Activated CD8-positive, alpha-beta memory T cell treated with anti-CD3 and anti-CD28 coated beads for 24 hours (primary cell): ENCODE measurements around the gene ARMC9.

Experiments
- DNase-seq: peaks from one replicate; pipeline ENCODE4 v3.0.0-alpha.2; 2020

ARMC9 gene

DNA sequence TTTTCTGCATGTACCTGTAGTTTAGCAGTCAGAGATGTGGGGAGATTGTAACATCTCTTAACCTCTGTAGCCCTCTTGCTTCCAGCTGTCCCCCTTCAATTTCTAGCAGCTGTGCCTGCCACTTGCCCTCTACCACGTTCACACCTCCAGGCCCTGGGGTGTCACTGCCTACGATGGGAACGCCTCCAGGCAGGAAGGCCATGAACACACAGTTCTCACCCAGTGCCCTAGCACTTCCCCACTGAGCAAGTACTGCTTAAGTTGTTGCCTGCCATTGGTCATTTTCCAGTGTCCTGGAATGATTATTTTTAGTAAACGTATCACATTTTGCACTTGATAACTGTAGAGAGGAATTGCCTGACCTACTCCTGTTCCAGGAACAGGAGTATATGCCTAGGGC, 120.0 kb downstream of the ARMC9 start:
- no peak for DNase-seq

DNA sequence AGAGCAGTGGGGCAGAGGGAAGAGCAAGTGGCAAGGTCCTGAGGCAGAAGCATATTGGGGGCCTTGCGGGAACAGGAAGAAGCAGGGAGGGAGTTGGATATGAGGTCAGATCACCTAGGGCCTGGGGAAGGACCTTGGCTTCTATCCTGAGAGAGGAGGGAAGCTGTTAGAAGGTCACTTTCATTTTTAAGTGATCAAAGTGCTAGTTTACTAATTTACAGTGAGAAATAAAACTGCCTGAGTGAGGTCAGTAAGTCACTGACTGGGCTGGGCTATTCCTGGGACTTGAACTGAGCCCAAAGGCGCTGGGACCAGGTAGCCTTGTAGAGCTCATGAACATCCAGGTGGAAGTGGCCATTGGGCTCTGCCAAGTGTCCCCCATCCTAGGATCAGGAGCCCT, 120.5 kb downstream of the ARMC9 start:
- no peak for DNase-seq

GRCh38 chr2:231319867-231320266, 121.4 kb downstream of the ARMC9 start:
- DNase-seq, result no peak

DNA sequence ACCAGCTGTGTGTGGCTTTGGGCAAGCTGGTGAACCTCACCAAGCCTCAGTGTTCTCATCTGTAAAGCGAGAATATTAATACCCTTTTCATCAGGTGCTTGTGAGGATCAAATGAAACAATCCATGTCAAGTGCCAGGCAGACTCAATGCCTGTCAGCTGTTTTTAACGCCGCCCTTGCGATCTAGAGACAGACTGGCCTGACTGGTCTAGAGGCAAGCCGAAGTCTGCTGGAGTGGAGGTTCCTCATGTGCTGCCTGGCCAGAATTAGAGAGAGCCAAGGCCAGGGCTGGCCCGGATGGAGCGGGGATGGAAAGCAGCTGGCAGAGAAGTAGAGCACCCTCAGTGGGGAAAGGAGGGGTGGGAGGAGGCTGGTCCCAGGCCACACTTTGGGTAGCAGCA, 122.6 kb downstream of the ARMC9 start:
- no peak for DNase-seq

GRCh38 chr2:231321556-231322334, 123.3 kb downstream of the ARMC9 start:
- no peak for DNase-seq

DNA sequence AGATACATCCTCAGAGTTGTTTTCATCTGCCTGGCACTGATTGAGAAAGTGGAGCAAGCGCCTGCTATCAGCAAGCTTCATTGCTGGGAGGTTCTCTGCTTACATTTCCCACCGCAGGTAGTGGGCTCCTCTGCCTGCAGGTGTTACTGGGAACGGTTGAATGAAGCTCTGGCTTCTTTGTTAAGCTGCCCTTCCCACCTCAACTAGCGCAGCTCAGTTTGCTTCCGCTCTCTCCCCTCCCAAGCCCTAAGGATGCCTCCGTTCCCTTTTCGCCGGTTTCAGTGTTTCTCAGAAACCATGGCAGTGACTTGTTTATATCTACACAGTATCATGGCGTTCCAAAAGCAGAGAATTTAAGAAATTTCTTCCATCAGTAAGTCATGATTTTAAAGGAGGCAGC, 124.9 kb downstream of the ARMC9 start:
- DNase-seq, result no peak

DNA sequence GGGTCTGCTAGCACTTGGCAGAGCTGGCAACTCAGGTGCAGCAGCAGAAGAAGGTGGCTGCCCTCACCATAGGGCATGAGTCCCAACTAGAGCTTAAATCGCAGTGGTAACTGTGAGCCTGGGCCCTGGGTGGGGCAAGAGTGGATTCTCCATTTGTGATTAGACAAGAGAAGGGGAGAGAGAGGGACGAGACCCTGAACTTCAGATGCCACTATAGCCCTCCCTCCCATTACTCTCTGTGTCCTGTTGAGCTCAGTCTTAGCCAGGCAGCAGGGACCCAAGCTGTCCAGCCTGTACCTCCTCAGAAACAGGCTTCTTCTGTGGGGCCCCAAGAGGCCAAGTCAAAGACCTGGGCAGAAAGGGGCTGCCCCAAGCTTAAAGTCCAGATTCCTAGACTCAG, 127.4 kb downstream of the ARMC9 start:
- no peak for DNase-seq

DNA sequence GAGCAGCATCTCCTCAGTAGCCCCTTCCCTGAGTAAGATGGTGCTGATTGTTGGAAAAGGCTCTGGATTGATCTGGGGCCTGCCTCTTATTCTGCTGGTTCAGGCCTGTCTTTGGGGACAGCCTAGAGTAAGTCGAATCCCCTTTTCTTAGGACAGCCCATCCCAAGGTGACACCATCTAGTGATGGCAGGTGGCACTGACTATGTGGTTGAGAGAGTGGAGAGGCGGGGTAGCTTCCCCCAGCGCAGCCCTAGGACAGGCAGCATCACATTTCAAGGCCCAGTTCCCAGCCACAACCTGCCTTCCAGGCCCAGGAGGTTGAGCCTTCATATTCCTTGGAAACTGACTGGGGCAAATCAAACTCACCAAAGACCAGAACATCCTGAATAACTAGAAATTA, 128.0 kb downstream of the ARMC9 start:
- no peak for DNase-seq

- DNase-seq, result no peak
Measured at GRCh38 chr2:231330311-231330710, 131.9 kb downstream of the ARMC9 start.

GRCh38 chr2:231331533-231331932, 133.1 kb downstream of the ARMC9 start:
- no peak for DNase-seq

- DNase-seq, result no peak
Measured at GRCh38 chr2:231332388-231332787, 134.0 kb downstream of the ARMC9 start.

DNA sequence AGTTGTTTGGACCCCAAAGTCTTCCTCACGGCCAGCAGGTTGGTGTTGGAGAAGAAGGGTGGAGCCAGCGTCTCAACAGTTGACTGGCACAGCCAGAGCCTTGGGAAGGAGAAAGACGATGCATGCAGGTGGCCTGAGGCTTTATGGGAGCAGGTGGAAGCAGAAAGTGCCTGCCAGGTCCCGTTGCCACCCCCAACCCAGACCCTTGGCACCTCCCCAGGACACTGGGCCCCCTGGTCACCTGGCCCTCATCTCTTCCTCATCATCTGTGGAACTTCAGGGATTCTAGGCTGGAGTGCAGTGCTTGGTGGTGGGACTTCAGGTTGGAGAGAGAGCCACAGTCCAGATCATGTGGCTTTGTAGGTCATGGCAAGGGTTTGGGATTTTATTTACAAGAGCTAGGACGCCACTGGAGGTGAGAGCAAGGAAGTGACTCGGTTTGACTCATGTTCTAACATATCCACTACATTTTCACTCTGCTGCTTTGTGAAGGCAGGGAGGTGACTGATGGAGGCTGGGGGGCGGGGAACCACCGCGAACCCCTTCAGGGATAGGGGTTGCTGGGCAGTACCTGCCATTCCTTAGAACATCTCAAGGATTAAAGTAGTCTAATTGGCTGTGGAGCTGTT, 134.6 kb downstream of the ARMC9 start:
- no peak for DNase-seq

GRCh38 chr2:231334179-231334930, 135.9 kb downstream of the ARMC9 start:
- no peak for DNase-seq

DNA sequence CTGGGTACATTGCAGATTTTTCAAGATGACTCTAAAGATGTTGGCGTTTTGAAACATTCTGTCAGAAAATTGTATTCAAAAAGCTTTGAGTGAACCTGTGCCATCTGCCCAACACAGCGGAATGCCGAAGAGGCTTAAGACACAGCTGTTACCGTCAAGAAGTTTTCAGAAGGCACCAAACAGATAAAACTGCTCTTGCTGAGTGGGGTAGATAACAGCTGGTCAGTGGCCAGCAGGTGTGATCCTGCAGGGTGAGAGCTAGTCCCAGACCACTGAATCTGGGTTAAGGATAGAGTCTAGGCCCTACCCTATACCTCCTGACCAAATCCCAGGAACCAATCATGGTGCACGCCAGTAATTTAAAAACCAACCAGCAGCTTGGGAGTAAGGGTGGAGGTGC, 136.6 kb downstream of the ARMC9 start:
- no peak for DNase-seq

DNA sequence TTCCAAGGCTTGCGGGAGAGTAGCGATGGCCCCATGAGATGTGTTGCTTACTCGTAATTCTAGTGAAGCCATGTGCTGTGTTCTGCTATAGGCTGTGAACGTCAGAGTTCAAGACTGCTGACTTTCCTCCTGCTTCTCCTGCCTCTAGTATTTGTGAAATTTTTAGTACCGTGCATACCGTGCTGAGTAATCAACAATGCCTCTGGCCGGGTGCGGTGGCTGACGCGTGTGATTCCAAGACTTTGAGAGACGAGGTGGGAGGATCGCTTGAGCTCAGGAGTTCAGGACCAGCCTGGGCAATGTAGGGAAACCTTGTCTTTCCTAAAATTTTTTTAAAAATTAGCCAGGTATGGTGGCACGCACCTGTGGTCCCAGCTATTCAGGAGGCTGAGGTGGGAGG, 137.2 kb downstream of the ARMC9 start:
- no peak for DNase-seq

DNA sequence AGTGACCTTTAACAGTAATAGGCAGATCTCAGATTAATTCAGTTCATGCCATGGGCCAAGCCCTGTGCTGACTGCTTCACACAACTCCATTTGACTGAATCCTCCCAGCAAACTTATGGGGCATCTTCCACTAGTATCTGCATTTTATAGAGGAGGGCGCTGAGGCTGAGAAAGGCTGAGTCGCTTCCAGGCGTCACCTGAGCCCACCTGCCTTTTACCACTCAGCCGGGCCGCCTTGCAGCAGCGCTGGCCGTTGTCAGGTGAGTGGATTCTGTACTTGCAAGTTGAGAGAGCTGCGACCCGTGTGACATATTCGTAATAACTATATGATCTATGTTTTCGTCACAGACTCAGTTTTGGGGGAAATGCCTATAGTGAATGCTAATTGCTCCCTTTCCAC, 137.8 kb downstream of the ARMC9 start:
- no peak for DNase-seq

DNA sequence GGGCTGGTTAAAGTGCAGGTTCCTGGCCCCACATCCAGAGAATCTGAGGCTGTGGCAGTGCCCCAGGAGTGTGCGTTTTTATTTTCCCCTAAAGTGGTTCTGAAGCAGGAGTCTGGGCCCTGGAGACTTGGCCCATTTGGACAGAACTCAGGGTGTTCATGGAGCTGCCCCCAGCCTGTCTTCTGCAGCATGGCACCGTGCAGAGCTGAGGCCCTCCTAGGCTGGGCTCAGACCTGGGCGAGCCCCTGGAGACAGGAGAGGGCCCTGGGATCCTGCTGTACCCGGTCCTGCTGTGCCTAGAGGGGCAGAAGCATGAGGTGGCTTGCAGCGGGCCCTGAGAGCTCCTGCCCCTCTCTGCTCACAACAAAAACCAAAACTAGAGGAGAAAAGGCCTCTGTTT, 138.3 kb downstream of the ARMC9 start:
- DNase-seq, result no peak

- no peak for DNase-seq
Measured at GRCh38 chr2:231337807-231338759, 139.7 kb downstream of the ARMC9 start.

DNA sequence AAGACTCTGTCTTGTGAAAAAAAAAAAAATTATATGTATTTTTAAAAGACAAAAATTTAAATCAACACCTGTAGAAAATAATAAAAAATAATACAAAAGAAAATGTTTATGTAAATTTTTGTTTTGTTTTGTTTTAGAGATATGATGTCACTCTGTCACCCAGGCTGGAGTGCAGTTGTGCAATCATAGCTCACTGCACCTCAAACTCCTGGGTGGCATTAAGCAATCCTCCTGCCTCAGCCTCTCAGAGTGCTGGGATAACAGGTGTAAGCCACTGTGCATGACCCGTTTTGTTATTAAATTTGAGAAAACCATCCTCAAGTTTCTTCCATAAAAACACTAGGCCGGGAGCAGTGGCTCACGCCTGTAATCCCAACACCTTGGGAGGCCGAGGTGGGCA, 140.9 kb downstream of the ARMC9 start:
- no peak for DNase-seq

DNA sequence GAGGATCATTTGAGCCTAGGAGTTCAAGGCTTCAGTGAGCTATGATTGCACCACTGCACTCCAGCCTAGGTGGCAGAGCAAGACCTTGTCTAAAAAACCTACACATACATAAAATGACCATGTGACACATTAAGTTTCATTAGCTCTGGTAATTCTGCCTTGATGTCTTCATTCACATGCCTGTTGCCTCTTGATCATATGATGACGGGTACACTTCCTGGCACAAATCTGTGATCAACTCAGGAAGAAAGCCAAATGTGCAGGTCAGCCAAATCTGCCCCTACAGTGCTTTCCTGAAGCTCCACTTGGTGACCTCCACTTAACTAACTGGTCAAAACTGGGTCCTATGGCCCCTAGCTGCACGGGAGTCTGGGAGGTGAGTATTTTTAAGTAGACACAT, 142.7 kb downstream of the ARMC9 start:
- no peak for DNase-seq

GRCh38 chr2:231342061-231342711, 143.8 kb downstream of the ARMC9 start:
- DNase-seq, result no peak

DNA sequence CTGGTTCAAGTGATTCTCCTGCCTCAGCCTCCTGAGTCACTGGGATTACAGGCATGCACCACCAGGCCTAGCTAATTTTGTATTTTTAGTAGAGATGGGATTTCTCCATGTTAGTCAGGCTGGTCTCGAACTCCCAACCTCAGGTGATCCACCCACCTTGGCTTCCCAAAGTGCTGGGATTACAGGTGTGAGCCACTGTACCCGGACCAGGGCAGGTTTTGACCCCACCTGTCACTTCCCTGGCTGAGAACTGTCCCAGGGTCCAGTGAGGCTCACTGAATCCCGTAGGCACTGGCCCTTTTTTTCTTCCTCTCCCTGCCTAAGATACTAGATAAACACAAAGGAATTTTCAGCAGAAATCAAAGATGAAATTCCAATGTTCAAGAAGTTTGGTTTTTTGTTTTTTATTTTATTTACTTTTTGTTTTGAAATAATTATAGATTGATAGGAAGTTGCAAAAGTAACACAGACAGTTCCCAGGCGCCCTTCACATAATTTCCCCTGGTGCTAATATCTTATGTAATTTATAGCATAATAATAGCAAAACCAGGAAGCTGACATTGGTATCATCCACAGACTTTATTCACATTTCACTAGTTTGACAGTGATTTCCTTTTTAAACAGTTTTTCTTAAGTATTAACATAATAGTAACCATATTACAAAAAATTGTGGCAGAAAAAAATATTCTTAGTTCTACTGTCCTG, 144.7 kb downstream of the ARMC9 start:
- no peak for DNase-seq
